Trophoblast cell (in vitro differentiated cells and primary cell): Measurements from ENCODE around the gene IRF2BP2.

Experiments
- DNase-seq, 2 donors: peaks; one replicate each; pipeline ENCODE4 v3.0.0-alpha.2; 2016
- H2AFZ ChIP-seq: 2 replicates; pipeline ENCODE4 v1.6.1; 2013; ENCODE audit warnings: low read length, moderate library complexity, mild to moderate bottlenecking; ENCODE audit not compliant: insufficient read depth, poor library complexity
- H2AK5ac ChIP-seq: 2 replicates; pipeline ENCODE4 v1.6.1; 2013; ENCODE audit warnings: mild to moderate bottlenecking, low read length
- H2BK120ac ChIP-seq: 2 replicates; pipeline ENCODE4 v1.6.1; 2013; ENCODE audit warnings: low read length, mild to moderate bottlenecking, moderate library complexity; ENCODE audit not compliant: insufficient read depth, poor library complexity
- H2BK12ac ChIP-seq: 2 replicates; pipeline ENCODE4 v1.6.1; 2013; ENCODE audit warnings: mild to moderate bottlenecking, low read length, moderate library complexity
- H2BK5ac ChIP-seq: 2 replicates; pipeline ENCODE4 v1.6.1; 2013; ENCODE audit warnings: low read length, low read depth, moderate library complexity, mild to moderate bottlenecking; ENCODE audit not compliant: poor library complexity
- H3K14ac ChIP-seq: 2 replicates; pipeline ENCODE4 v1.6.1; 2013; ENCODE audit warnings: mild to moderate bottlenecking, low read length
- H3K18ac ChIP-seq: 2 replicates; pipeline ENCODE4 v1.6.1; 2013; ENCODE audit warnings: mild to moderate bottlenecking, low read length
- H3K23ac ChIP-seq: 2 replicates; pipeline ENCODE4 v1.6.1; 2013; ENCODE audit warnings: low read length
- H3K27ac ChIP-seq: 2 replicates; pipeline ENCODE4 v1.5.1; 2013; ENCODE audit warnings: low read depth, mild to moderate bottlenecking, inconsistent platforms, low read length, moderate library complexity
- H3K27me3 ChIP-seq: 2 replicates; pipeline ENCODE4 v1.6.1; 2013; ENCODE audit warnings: inconsistent platforms, mild to moderate bottlenecking, low read length, moderate library complexity; ENCODE audit not compliant: insufficient read depth
- H3K36me3 ChIP-seq, 2 experiments: 1 replicate in 1 of 2; 2 replicates in 1 of 2; pipeline ENCODE4 v1.6.1; 2013; ENCODE audit warnings: low read length in 2 of 2, mild to moderate bottlenecking in 2 of 2, moderate library complexity in 1 of 2; ENCODE audit not compliant: insufficient read depth in 2 of 2, control insufficient read depth in 1 of 2
- H3K4ac ChIP-seq: 2 replicates; pipeline ENCODE4 v1.6.1; 2013; ENCODE audit warnings: low read depth, mild to moderate bottlenecking, low read length, moderate library complexity
- H3K4me1 ChIP-seq, 2 experiments: 1 replicate in 1 of 2; 2 replicates in 1 of 2; pipeline ENCODE4 v1.6.1; 2013; ENCODE audit warnings: low read length in 2 of 2, mild to moderate bottlenecking in 2 of 2, moderate library complexity in 1 of 2; ENCODE audit not compliant: insufficient read depth in 2 of 2, control insufficient read depth in 1 of 2
- H3K4me2 ChIP-seq: 2 replicates; pipeline ENCODE4 v1.6.1; 2013; ENCODE audit warnings: inconsistent platforms, mild to moderate bottlenecking, low read length, moderate library complexity
- H3K4me3 ChIP-seq: 2 replicates; pipeline ENCODE4 v1.5.1; 2013; ENCODE audit warnings: mild to moderate bottlenecking, low read depth, low read length, inconsistent platforms
- H3K79me1 ChIP-seq: one replicate; pipeline ENCODE4 v1.6.1; 2013; ENCODE audit warnings: low read length
- H3K79me2 ChIP-seq: 2 replicates; pipeline ENCODE4 v1.6.1; 2013; ENCODE audit warnings: low read length, mild to moderate bottlenecking; ENCODE audit not compliant: control insufficient read depth, insufficient read depth, poor library complexity
- H3K9ac ChIP-seq: 2 replicates; pipeline ENCODE4 v1.6.1; 2013; ENCODE audit warnings: mild to moderate bottlenecking, low read length
- H3K9me3 ChIP-seq: 2 replicates; pipeline ENCODE4 v1.6.1; 2013; ENCODE audit warnings: low read depth, mild to moderate bottlenecking, control low read depth, inconsistent platforms, low read length; ENCODE audit not compliant: insufficient read depth
- H4K12ac ChIP-seq: 2 replicates; pipeline ENCODE4 v1.6.1; 2013; ENCODE audit warnings: low read depth, mild to moderate bottlenecking, low read length, moderate library complexity
- H4K8ac ChIP-seq: 2 replicates; pipeline ENCODE4 v1.6.1; 2013; ENCODE audit warnings: low read depth, mild to moderate bottlenecking, low read length, moderate library complexity
- H4K91ac ChIP-seq: one replicate; pipeline ENCODE4 v1.6.1; 2013; ENCODE audit warnings: low read depth, mild to moderate bottlenecking, low read length, moderate library complexity
- WGBS: extraction: QIAGEN DNeasy Blood & Tissue Kit; methylation state at CpG from one replicate; pipeline ENCODE4 v1.1.7; 2013; ENCODE audit warnings: missing lambda C conversion rate; ENCODE audit not compliant: insufficient read length, insufficient coverage; ENCODE audit errors: extremely low coverage; 5-methylcytosine and 5-hydroxymethylcytosine counted together

IRF2BP2 gene

GRCh38 chr1:234608911-234609690, 877 bp downstream of the IRF2BP2 start:
- no CpG with 5 or more reads among the region's 121 CpGs for WGBS
- Histone ChIP-seq H2BK5ac (peak overlapping the region; percentile 93), H3K4me1 (peaks cover 24 to 29% of the 10 kb centered on the region in 2 experiments), H2AFZ (peak overlapping the region; percentile 61), H3K9ac (peak overlapping the region; percentile 98), H3K4me3 (peak overlapping the region; percentile 97), H2AK5ac (peak overlapping the region; percentile 99), H2BK120ac (peak overlapping the region; percentile 94), H3K23ac (no peak overlapping the region), H3K18ac (peak overlapping the region; percentile 100), H3K27ac (peak overlapping the region; percentile 100), H3K14ac (peak overlapping the region; percentile 98), H3K4ac (peak overlapping the region; percentile 89), H3K9me3 (no peaks in the 10 kb centered on the region), H4K12ac (peak overlapping the region; percentile 65), H3K79me2 (peaks cover 42% of the 10 kb centered on the region), H2BK12ac (peak overlapping the region; percentile 56), H4K91ac (peak overlapping the region; percentile 99), H4K8ac (peak overlapping the region; percentile 89), H3K79me1 (peaks cover 47% of the 10 kb centered on the region), H3K27me3 (no peaks in the 10 kb centered on the region), H3K36me3 (peaks cover 19 to 21% of the 10 kb centered on the region in 2 experiments), H3K4me2 (peak overlapping the region; percentile 80)
- peak; percentile 65 to 78 for DNase-seq

GRCh38 chr1:234608025-234608910, 1.7 kb downstream of the IRF2BP2 start:
- peak overlapping the region; percentile 99 for H4K91ac ChIP-seq
- no peak overlapping the region for H3K23ac ChIP-seq
- H3K27ac ChIP-seq = peak overlapping the region; percentile 100
- peak overlapping the region; percentile 61 for H2AFZ ChIP-seq
- no CpG with 5 or more reads among the region's 68 CpGs for WGBS
- no peaks in the 10 kb centered on the region for H3K27me3 ChIP-seq
- peak overlapping the region; percentile 89 for H4K8ac ChIP-seq
- H3K14ac ChIP-seq = peak overlapping the region; percentile 98
- peak overlapping the region; percentile 80 for H3K4me2 ChIP-seq
- H3K4me3 ChIP-seq = peak overlapping the region; percentile 97
- peaks cover 42% of the 10 kb centered on the region for H3K79me2 ChIP-seq
- H3K9me3 ChIP-seq = no peaks in the 10 kb centered on the region
- DNase-seq = peak; percentile 84 to 85
- H4K12ac ChIP-seq = peak overlapping the region; percentile 65
- peak overlapping the region; percentile 94 for H2BK120ac ChIP-seq
- H3K9ac ChIP-seq = peak overlapping the region; percentile 98
- peak overlapping the region; percentile 56 for H2BK12ac ChIP-seq
- H3K18ac ChIP-seq = peak overlapping the region; percentile 100
- H3K4ac ChIP-seq = peak overlapping the region; percentile 89
- H2BK5ac ChIP-seq = peak overlapping the region; percentile 93
- peak overlapping the region; percentile 99 for H2AK5ac ChIP-seq
- peaks cover 19 to 21% of the 10 kb centered on the region in 2 experiments for H3K36me3 ChIP-seq
- H3K4me1 ChIP-seq = peaks cover 22 to 25% of the 10 kb centered on the region in 2 experiments
- peaks cover 45% of the 10 kb centered on the region for H3K79me1 ChIP-seq

GRCh38 chr1:234607109-234608024, 2.6 kb downstream of the IRF2BP2 start:
- Histone ChIP-seq H3K9ac (peak overlapping the region; percentile 37), H3K4me2 (peak overlapping the region; percentile 80), H3K27me3 (no peaks in the 10 kb centered on the region), H2AFZ (no peak overlapping the region), H3K14ac (peak overlapping the region; percentile 38), H4K91ac (no peak overlapping the region), H3K27ac (peak overlapping the region; percentile 100), H4K12ac (no peak overlapping the region), H2BK12ac (no peak overlapping the region), H3K18ac (peak overlapping the region; percentile 80), H3K9me3 (no peaks in the 10 kb centered on the region), H3K4me1 (peaks cover 15 to 18% of the 10 kb centered on the region in 2 experiments), H2BK5ac (peak overlapping the region; percentile 4), H3K79me2 (peaks cover 42% of the 10 kb centered on the region), H2AK5ac (no peak overlapping the region), H3K79me1 (peaks cover 38% of the 10 kb centered on the region), H3K23ac (no peak overlapping the region), H2BK120ac (peak overlapping the region; percentile 2), H3K4ac (peak overlapping the region; percentile 89), H4K8ac (peak overlapping the region; percentile 45), H3K4me3 (peak overlapping the region; percentile 97), H3K36me3 (peaks cover 19 to 21% of the 10 kb centered on the region in 2 experiments)
- WGBS = no CpG with 5 or more reads among the region's 22 CpGs
- DNase-seq = peak in 1 of 2 donors; percentile 38
